Fibroblast of lung (primary cell): ENCODE data around the gene ATP11C. TPM values are rescaled to one million over a fixed set of nuclear protein-coding genes. Genes with fewer than 3 reads are reported as not detected.

Source experiments
- DNase-seq, 2 donors: peaks; one replicate each; pipeline versions ENCODE4 v3.0.0 to v3.0.0-alpha.2; 2010; ENCODE audit warnings: low read depth in 2 of 2
- H2AFZ ChIP-seq: 2 replicates; pipeline ENCODE4 v1.5.1; 2012; ENCODE audit warnings: low read length, control low read depth, inconsistent platforms
- H3K27ac ChIP-seq: 2 replicates; pipeline ENCODE4 v1.5.1; 2011; ENCODE audit warnings: low read length, control low read depth; ENCODE audit not compliant: insufficient read depth
- H3K27me3 ChIP-seq: 2 replicates; pipeline ENCODE4 v1.5.1; 2011; ENCODE audit warnings: mild to moderate bottlenecking, low read length; ENCODE audit not compliant: control insufficient read depth, insufficient read depth
- H3K36me3 ChIP-seq: 2 replicates; pipeline ENCODE4 v1.5.1; 2011; ENCODE audit warnings: low read length; ENCODE audit not compliant: control insufficient read depth, insufficient read depth
- H3K4me1 ChIP-seq: 2 replicates; pipeline ENCODE4 v1.5.1; 2011; ENCODE audit warnings: low read length; ENCODE audit not compliant: control insufficient read depth, insufficient read depth; ENCODE audit errors: extremely low read depth
- H3K4me2 ChIP-seq: 2 replicates; pipeline ENCODE4 v1.5.1; 2011; ENCODE audit warnings: low read length, control low read depth; ENCODE audit not compliant: insufficient read depth; ENCODE audit errors: extremely low read depth
- H3K4me3 ChIP-seq, 4 experiments: fragments of 200-600 bp in 1 of 4; sonication (generic) in 1 of 4; replicated peaks in 1 of 4; 2 replicates each; pipeline ENCODE4 v1.5.1; 2011 to 2016; ENCODE audit warnings: low read length in 4 of 4, low read depth in 3 of 4, mild to moderate bottlenecking in 3 of 4, control low read depth in 2 of 4, inconsistent platforms in 1 of 4, mixed read lengths in 1 of 4; ENCODE audit not compliant: insufficient read depth in 1 of 4; ENCODE audit errors: control extremely low read depth in 1 of 4
- H3K79me2 ChIP-seq: 2 replicates; pipeline ENCODE4 v1.5.1; 2012; ENCODE audit warnings: mild to moderate bottlenecking, low read length, inconsistent platforms; ENCODE audit not compliant: control insufficient read depth, insufficient read depth
- H3K9ac ChIP-seq: 2 replicates; pipeline ENCODE4 v1.5.1; 2011; ENCODE audit warnings: mild to moderate bottlenecking, low read length, control low read depth; ENCODE audit not compliant: insufficient read depth
- H3K9me3 ChIP-seq: 2 replicates; pipeline ENCODE4 v1.5.1; 2012; ENCODE audit warnings: low read depth, low read length; ENCODE audit not compliant: control insufficient read depth, insufficient read depth
- H4K20me1 ChIP-seq: 2 replicates; pipeline ENCODE4 v1.5.1; 2011; ENCODE audit warnings: low read length; ENCODE audit not compliant: control insufficient read depth, insufficient read depth; ENCODE audit errors: extremely low read depth
- EZH2 ChIP-seq: IDR thresholded peaks from 2 replicates; pipeline ENCODE4 v1.5.1; 2012; ENCODE audit warnings: low read length, control low read depth, mild to moderate bottlenecking; ENCODE audit errors: missing control alignments
- polyA plus RNA-seq, 2 donors: library from polyadenylated mRNA; depleted of rRNA in 1 of 2; stranded (reverse) in 1 of 2; unstranded in 1 of 2; fragments of >200 nt; gene quantifications; 2 replicates each; pipeline ENCODE4 v1.2.1, GENCODE V29; 2011 to 2012; ENCODE audit warnings: missing spikeins in 1 of 2
- total RNA-seq: library from RNA; depleted of rRNA; stranded (reverse); fragments of >200 nt; gene quantifications from 2 replicates; pipeline ENCODE4 v1.2.1, GENCODE V29; 2014
- TF ChIP-seq, protein P1 (sequence below), 2 donors: IDR thresholded peaks in 1 of 2; conservative IDR thresholded peaks in 1 of 2; 1 replicate in 1 of 2; 2 replicates in 1 of 2; pipeline ENCODE4 v1.5.1; 2011 to 2012; ENCODE audit warnings: low read length in 2 of 2, control low read depth in 1 of 2, inconsistent platforms in 1 of 2, low read depth in 1 of 2, mild to moderate bottlenecking in 1 of 2

Gene ATP11C
- total and polyA plus RNA-seq, 2 donors (not counting 1 experiment from before 2014, with no cell fraction given): 47.7 to 68.0 TPM

DNA sequence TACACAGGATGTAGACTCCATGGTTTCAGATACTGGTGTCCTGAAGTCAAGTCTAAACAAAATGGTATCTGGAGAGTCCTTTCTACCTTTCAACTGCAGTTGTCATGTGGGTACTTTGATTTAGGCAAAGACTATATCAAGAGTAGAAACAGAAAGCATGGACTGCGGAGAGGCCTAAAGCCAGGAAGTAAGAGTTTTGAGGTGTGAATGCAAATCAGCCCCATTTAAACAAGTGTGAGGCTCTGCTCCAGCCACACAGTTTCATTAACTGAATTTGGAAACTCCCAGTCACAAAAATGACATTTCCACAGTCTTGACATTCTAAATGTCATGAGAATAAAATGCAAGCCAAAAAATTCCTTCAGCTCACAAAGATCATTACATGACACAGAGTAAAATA, 137.7 kb downstream of the ATP11C start:
- H3K36me3 ChIP-seq: no peaks in the 10 kb centered on the region
- no peak overlapping the region for H3K9ac ChIP-seq
- H3K27me3 ChIP-seq: no peaks in the 10 kb centered on the region
- no peaks in the 10 kb centered on the region for H4K20me1 ChIP-seq
- TF ChIP-seq EZH2: no peak
- TF ChIP-seq, protein P1, sequence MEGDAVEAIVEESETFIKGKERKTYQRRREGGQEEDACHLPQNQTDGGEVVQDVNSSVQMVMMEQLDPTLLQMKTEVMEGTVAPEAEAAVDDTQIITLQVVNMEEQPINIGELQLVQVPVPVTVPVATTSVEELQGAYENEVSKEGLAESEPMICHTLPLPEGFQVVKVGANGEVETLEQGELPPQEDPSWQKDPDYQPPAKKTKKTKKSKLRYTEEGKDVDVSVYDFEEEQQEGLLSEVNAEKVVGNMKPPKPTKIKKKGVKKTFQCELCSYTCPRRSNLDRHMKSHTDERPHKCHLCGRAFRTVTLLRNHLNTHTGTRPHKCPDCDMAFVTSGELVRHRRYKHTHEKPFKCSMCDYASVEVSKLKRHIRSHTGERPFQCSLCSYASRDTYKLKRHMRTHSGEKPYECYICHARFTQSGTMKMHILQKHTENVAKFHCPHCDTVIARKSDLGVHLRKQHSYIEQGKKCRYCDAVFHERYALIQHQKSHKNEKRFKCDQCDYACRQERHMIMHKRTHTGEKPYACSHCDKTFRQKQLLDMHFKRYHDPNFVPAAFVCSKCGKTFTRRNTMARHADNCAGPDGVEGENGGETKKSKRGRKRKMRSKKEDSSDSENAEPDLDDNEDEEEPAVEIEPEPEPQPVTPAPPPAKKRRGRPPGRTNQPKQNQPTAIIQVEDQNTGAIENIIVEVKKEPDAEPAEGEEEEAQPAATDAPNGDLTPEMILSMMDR (conservative IDR thresholded peaks at IDR 0.05 in 1 of 2, IDR thresholded peaks at IDR 0.05 in 1 of 2; ENCODE audit: low read depth in 1 of 2, low read length in 2 of 2): no peak
- no peaks in the 10 kb centered on the region for H3K79me2 ChIP-seq
- H2AFZ ChIP-seq: no peak overlapping the region
- H3K27ac ChIP-seq: no peak overlapping the region
- no peak overlapping the region for H3K4me2 ChIP-seq
- no peak overlapping the region for H3K4me3 ChIP-seq
- no peaks in the 10 kb centered on the region for H3K4me1 ChIP-seq
- no peak for DNase-seq
- H3K9me3 ChIP-seq: no peaks in the 10 kb centered on the region

DNA sequence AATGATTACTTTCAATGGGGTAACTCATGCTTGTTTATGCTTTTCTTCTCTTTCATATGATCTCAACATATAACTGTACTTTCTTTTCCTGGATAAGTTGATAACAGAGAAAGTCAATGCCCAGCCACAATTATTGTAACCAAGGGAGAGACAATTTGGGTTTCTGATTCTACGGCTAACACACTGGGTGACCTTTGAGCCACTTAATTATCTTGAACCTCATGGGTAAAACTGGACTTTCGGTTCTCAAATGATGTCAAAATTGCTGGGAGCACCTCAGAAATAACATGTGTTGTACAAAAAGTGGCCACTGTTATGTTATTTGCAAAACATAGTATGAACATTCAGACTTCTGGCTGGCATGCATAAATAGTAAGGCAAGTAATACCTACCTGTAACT, 145.3 kb downstream of the ATP11C start:
- Histone ChIP-seq H3K79me2 (no peaks in the 10 kb centered on the region), H4K20me1 (no peaks in the 10 kb centered on the region), H3K27me3 (no peaks in the 10 kb centered on the region), H3K9ac (no peak overlapping the region), H2AFZ (no peak overlapping the region), H3K27ac (no peak overlapping the region), H3K4me2 (no peak overlapping the region), H3K36me3 (no peaks in the 10 kb centered on the region), H3K4me1 (no peaks in the 10 kb centered on the region), H3K9me3 (no peaks in the 10 kb centered on the region), H3K4me3 (no peak overlapping the region)
- TF ChIP-seq, protein P1 (conservative IDR thresholded peaks at IDR 0.05 in 1 of 2, IDR thresholded peaks at IDR 0.05 in 1 of 2; ENCODE audit: low read depth in 1 of 2, low read length in 2 of 2): no peak
- no peak for TF ChIP-seq EZH2
- DNase-seq: no peak

DNA sequence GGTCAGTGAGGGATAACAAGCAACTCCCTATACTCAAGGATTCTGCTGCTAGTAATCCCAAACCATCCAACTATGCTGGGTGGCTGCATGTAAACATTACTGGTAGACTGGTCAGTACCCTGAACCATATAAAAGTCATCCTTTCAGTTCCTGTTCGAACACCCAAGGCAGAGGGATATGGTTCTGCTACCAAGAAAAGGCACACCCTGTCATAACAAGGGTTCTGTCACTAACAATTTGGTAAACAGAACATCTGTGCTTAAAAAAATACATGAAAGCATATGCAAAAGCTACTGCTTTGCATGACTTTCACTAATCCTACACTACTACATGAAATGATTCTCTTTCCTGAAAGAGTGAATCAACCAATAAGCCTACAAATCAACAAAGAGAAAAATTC, 148.0 kb downstream of the ATP11C start:
- H3K27me3 ChIP-seq: no peaks in the 10 kb centered on the region
- no peak overlapping the region for H3K4me3 ChIP-seq
- no peak overlapping the region for H2AFZ ChIP-seq
- DNase-seq: no peak
- no peak overlapping the region for H3K4me2 ChIP-seq
- no peak overlapping the region for H3K27ac ChIP-seq
- no peaks in the 10 kb centered on the region for H3K79me2 ChIP-seq
- no peaks in the 10 kb centered on the region for H3K4me1 ChIP-seq
- H3K9ac ChIP-seq: no peak overlapping the region
- no peaks in the 10 kb centered on the region for H3K36me3 ChIP-seq
- no peaks in the 10 kb centered on the region for H3K9me3 ChIP-seq
- no peaks in the 10 kb centered on the region for H4K20me1 ChIP-seq
- no peak for TF ChIP-seq EZH2
- TF ChIP-seq, protein P1 (conservative IDR thresholded peaks at IDR 0.05 in 1 of 2, IDR thresholded peaks at IDR 0.05 in 1 of 2; ENCODE audit: low read depth in 1 of 2, low read length in 2 of 2): no peak
